Measurements from ENCODE around the gene MYLK2.

MYLK2 gene

GRCh38 chr20:31870726-31871617, 51.8 kb downstream of the MYLK2 start:
- no peak overlapping the region for H3K27ac ChIP-seq (ENCODE audit: low read depth, low read length)
- H3K9me3 ChIP-seq (ENCODE audit: low read length), result no peaks in the 10 kb centered on the region
- H3K27me3 ChIP-seq (ENCODE audit: control insufficient read depth in 1 of 2, insufficient read depth in 2 of 2, low read length in 2 of 2), result peaks cover 0 to 24% of the 10 kb centered on the region in 2 donors
- peak overlapping the region; percentile 62 to 63 for H3K4me3 ChIP-seq (ENCODE audit: low read depth in 1 of 2, low read length in 2 of 2)
- no peaks in the 10 kb centered on the region for H3K36me3 ChIP-seq (ENCODE audit: insufficient read depth, low read length)
- H3K4me1 ChIP-seq (ENCODE audit: insufficient read depth, low read length), result peaks cover 7% of the 10 kb centered on the region
- H3K9ac ChIP-seq (ENCODE audit: low read length), result no peak overlapping the region

DNA sequence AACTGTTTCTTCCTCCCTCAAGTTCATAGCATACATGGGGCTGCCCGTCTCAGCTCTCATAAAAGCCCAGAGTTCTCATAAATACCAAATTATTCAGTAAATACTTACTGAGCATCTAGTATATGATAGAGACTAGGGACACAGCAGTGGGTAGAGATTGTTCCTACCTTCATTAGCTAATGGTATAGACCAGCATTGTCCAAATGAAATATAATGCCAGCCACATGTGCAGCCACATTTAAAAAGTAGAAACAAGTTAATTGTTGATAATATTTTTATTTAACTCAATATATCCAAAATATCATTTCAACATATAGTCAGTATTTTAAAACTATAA, 52.4 kb downstream of the MYLK2 start:
- Histone ChIP-seq H3K9ac (ENCODE audit: low read length) (no peak overlapping the region), H3K4me3 (ENCODE audit: low read depth in 1 of 2, low read length in 2 of 2) (no peak overlapping the region), H3K36me3 (ENCODE audit: insufficient read depth, low read length) (no peaks in the 10 kb centered on the region), H3K27ac (ENCODE audit: low read depth, low read length) (no peak overlapping the region), H3K9me3 (ENCODE audit: low read length) (no peaks in the 10 kb centered on the region), H3K27me3 (ENCODE audit: control insufficient read depth in 1 of 2, insufficient read depth in 2 of 2, low read length in 2 of 2) (peaks cover 0 to 24% of the 10 kb centered on the region in 2 donors), H3K4me1 (ENCODE audit: insufficient read depth, low read length) (peaks cover 7% of the 10 kb centered on the region)

DNA sequence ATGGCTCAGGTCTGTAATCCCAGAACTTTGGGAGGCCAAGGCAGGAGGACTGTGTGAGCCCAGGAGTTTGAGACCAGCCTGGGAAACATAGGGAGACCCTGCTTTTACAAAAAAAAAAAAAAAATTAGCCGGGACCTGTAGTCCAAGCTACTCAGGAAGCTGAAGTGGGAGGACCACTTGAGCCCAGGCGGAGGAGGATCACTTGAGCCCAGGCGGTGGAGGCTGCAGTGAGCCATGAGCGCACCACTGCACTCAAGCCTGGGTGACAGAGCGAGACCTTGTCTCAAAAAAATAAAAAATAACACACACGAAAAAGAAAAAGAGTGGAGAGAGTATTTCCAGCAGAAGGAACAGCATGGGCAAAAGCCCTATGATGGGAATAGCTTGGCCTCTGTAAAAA, 53.2 kb downstream of the MYLK2 start:
- no peak overlapping the region for H3K9ac ChIP-seq (ENCODE audit: low read length)
- H3K36me3 ChIP-seq (ENCODE audit: insufficient read depth, low read length), result no peaks in the 10 kb centered on the region
- peaks cover 0 to 24% of the 10 kb centered on the region in 2 donors for H3K27me3 ChIP-seq (ENCODE audit: control insufficient read depth in 1 of 2, insufficient read depth in 2 of 2, low read length in 2 of 2)
- H3K4me3 ChIP-seq (ENCODE audit: low read depth in 1 of 2, low read length in 2 of 2), result no peak overlapping the region
- H3K27ac ChIP-seq (ENCODE audit: low read depth, low read length), result no peak overlapping the region
- H3K4me1 ChIP-seq (ENCODE audit: insufficient read depth, low read length), result peaks cover 7% of the 10 kb centered on the region
- H3K9me3 ChIP-seq (ENCODE audit: low read length), result no peaks in the 10 kb centered on the region

DNA sequence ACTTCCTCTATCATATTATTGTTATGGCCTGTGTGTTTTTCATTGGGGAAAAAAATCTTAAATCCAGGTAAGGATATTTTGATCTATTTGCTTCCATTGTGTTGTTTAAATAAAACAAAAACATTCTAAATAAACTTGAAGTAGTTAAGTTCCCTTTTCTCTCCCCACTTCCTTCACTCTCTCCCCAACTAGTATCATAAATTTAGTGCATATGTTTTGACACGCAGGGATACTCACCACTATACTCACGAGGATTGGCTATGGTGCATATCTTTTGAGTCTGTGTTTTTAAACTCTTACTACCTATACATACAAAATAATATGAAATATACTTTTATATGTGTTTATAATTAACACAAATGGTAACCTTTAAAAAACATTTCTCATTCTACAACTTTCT, 56.5 kb downstream of the MYLK2 start:
- H3K27ac ChIP-seq (ENCODE audit: low read depth, low read length), result no peak overlapping the region
- H3K27me3 ChIP-seq (ENCODE audit: control insufficient read depth in 1 of 2, insufficient read depth in 2 of 2, low read length in 2 of 2), result peaks cover 0 to 6% of the 10 kb centered on the region in 2 donors
- no peaks in the 10 kb centered on the region for H3K4me1 ChIP-seq (ENCODE audit: insufficient read depth, low read length)
- no peak overlapping the region for H3K9ac ChIP-seq (ENCODE audit: low read length)
- no peaks in the 10 kb centered on the region for H3K36me3 ChIP-seq (ENCODE audit: insufficient read depth, low read length)
- no peak overlapping the region for H3K4me3 ChIP-seq (ENCODE audit: low read depth in 1 of 2, low read length in 2 of 2)
- H3K9me3 ChIP-seq (ENCODE audit: low read length), result no peaks in the 10 kb centered on the region

- no peaks in the 10 kb centered on the region for H3K9me3 ChIP-seq (ENCODE audit: low read length)
- no peaks in the 10 kb centered on the region for H3K27me3 ChIP-seq (ENCODE audit: control insufficient read depth in 1 of 2, insufficient read depth in 2 of 2, low read length in 2 of 2)
- H3K4me1 ChIP-seq (ENCODE audit: insufficient read depth, low read length), result no peaks in the 10 kb centered on the region
Observed at GRCh38 chr20:31877684-31878083, 58.5 kb downstream of the MYLK2 start.

GRCh38 chr20:31879143-31879987, 60.2 kb downstream of the MYLK2 start:
- Histone ChIP-seq H3K36me3 (ENCODE audit: insufficient read depth, low read length) (no peaks in the 10 kb centered on the region), H3K4me3 (ENCODE audit: low read depth in 1 of 2, low read length in 2 of 2) (peak overlapping the region; percentile 59 to 80), H3K27me3 (ENCODE audit: control insufficient read depth in 1 of 2, insufficient read depth in 2 of 2, low read length in 2 of 2) (no peaks in the 10 kb centered on the region), H3K9ac (ENCODE audit: low read length) (no peak overlapping the region), H3K9me3 (ENCODE audit: low read length) (no peaks in the 10 kb centered on the region), H3K27ac (ENCODE audit: low read depth, low read length) (peak overlapping the region; percentile 76), H3K4me1 (ENCODE audit: insufficient read depth, low read length) (no peaks in the 10 kb centered on the region)

More at GRCh38 chr20:31877684-31878083, 58.5 kb downstream of the MYLK2 start:
- no peak overlapping the region for H3K9ac ChIP-seq (ENCODE audit: low read length)
- H3K27ac ChIP-seq (ENCODE audit: low read depth, low read length), result no peak overlapping the region
- H3K36me3 ChIP-seq (ENCODE audit: insufficient read depth, low read length), result no peaks in the 10 kb centered on the region
- H3K4me3 ChIP-seq (ENCODE audit: low read depth in 1 of 2, low read length in 2 of 2), result no peak overlapping the region

DNA sequence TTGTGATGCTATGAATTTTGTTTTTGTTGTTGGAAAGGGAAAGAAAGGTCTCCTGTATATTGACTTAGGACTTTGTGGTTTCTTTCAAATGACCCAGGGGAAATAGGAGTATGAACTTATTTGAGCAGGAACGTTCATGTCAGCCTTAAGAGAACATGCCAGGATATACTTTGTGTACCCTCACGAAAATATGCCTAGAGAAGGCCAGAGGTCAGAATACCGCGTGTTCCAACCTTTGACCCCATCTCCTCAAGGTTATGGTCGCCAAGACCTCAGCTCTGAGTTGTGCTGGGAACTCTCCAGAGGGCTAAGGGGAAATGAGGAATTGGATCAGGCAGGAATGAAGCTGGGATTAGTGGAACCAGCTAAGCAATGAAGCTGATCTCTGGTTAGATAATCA, 62.8 kb downstream of the MYLK2 start:
- Histone ChIP-seq H3K4me3 (ENCODE audit: low read depth in 1 of 2, low read length in 2 of 2) (no peak overlapping the region), H3K27me3 (ENCODE audit: control insufficient read depth in 1 of 2, insufficient read depth in 2 of 2, low read length in 2 of 2) (no peaks in the 10 kb centered on the region), H3K36me3 (ENCODE audit: insufficient read depth, low read length) (no peaks in the 10 kb centered on the region), H3K27ac (ENCODE audit: low read depth, low read length) (no peak overlapping the region), H3K4me1 (ENCODE audit: insufficient read depth, low read length) (no peaks in the 10 kb centered on the region), H3K9ac (ENCODE audit: low read length) (no peak overlapping the region), H3K9me3 (ENCODE audit: low read length) (no peaks in the 10 kb centered on the region)

- Histone ChIP-seq H3K4me3 (ENCODE audit: low read depth in 1 of 2, low read length in 2 of 2) (no peak overlapping the region), H3K27me3 (ENCODE audit: control insufficient read depth in 1 of 2, insufficient read depth in 2 of 2, low read length in 2 of 2) (no peaks in the 10 kb centered on the region), H3K9me3 (ENCODE audit: low read length) (no peaks in the 10 kb centered on the region), H3K9ac (ENCODE audit: low read length) (no peak overlapping the region), H3K36me3 (ENCODE audit: insufficient read depth, low read length) (no peaks in the 10 kb centered on the region), H3K27ac (ENCODE audit: low read depth, low read length) (no peak overlapping the region), H3K4me1 (ENCODE audit: insufficient read depth, low read length) (no peaks in the 10 kb centered on the region)
Observed at GRCh38 chr20:31883829-31884228, 64.7 kb downstream of the MYLK2 start.

Measured in muscle layer of colon (tissue), 2 donors.